Left hindlimb (tissue), 1 donor: ENCODE data around the gene UBE2M.
"Not testable (repeated sequence)": the region's sequence is repeated elsewhere in the genome, so short reads cannot be mapped to it uniquely, and the experiment has no call there.

ENCODE experiments used
- DNase-seq: peaks from one replicate; pipeline ENCODE4 v3.0.0-alpha.2; 2018

Gene UBE2M

DNA sequence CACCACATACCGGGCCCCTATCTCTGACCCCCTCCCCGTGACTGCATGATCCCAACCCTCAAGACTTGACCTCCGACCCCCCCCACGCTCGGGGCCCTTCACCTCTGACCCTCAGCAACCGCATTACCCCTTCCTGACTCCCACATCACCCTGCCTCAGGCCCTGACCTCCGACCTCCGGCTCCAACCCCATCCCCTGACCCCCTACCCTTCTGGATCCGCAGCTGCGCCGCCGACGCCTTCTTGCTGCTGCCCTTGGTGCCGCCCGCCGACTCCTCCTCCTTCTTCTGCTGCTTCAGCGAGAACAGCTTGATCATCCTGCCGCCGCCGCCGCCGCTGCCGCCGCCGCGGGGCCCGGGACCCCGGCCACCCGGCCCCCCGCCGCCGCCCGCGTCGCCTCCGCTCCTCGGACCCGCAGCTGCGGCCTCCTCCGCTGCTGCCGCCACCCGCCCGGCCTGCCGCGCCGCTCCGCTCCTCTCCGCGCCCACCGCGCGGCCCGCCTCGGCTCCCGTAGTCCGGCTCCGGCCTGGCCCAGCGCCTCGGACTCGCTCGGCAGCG, at the start of gene UBE2M:
UBE2M (minus strand) TSS at position 546 of the 557 bp plus-strand sequence; CDS start at position 316, 230 bp downstream.
- no peak for DNase-seq

DNA sequence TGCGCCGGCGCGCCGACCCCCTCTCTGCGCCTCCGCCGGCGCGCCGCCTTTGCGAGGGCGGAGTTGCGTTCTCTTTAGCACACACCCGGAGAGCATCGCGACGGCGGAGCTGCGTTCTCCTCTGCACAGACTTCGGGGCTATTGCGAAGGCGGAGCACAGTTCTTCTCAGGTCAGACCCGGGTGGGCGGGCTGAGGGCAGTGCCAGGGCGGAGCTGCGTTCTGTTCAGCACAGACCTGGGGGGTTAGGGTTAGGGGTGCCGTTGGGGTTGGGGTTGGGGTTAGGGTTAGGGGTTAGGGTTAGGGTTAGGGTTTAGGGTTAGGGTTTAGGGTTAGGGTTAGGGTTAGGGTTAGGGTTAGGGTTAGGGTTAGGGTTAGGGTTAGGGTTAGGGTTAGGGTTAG, 48.8 kb upstream of the UBE2M start:
- DNase-seq, result not testable (repeated sequence)

DNA sequence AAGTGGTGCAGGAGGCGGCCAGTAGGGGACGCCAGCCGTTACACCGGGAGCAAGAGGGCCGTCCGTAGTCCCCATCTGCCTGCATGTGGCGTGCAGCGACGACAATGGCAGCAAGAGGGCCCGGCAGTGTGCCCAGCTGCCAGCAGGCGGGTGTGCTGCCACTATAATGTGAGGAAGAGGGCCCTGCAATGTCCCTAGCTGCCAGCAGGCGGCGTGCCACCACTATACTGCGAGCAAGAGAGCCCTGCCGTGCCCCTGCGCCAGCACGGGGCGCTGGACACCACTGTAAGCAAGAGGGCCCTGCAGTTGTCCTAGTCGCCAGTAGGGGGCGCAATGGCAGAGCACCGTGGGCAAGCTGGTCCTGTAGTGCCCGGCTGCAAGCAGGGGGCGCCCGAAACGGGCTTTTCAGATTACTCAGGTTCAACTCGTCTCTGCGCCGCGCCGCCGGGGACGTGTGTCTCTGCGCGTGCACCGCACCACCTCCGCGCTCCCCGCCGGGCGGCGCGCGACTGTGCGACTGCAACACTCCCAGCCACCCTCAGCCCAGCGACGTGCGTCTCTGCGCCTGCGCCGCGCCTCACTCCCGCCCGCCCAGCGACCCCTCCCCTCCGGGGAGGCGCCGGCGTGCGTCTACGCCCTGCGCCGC, 48.0 kb upstream of the UBE2M start:
- DNase-seq, result not testable (repeated sequence)

DNA sequence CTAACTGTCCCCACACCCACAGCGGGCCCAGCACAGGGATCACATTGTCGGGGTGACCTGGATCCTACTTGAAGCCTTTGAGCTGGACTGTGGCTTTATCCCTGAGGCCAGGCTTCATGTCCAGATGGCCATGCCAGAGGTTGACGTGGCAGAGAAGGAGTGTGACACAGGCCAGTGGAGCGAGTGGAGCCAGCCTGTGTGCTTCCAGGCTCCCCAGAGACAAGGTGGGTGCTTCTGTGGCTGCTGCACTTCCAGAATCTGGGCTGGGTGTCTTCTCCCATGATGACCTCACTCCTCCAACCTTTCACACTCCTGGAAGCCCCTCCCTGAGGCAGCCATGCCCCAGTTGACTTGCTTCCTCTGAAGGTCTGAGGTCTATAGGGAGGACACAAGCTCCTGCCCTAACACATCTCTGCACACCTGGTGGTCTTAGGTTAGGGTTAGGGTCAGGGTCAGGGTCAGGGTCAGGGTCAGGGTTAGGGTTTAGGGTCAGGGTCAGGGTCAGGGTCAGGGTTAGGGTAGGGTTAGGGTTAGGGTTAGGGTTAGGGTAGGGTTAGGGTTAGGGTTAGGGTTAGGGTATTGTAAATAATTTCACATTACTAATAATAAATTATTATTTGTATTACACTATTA, 27.8 kb upstream of the UBE2M start:
- DNase-seq, result peak; percentile 24

DNA sequence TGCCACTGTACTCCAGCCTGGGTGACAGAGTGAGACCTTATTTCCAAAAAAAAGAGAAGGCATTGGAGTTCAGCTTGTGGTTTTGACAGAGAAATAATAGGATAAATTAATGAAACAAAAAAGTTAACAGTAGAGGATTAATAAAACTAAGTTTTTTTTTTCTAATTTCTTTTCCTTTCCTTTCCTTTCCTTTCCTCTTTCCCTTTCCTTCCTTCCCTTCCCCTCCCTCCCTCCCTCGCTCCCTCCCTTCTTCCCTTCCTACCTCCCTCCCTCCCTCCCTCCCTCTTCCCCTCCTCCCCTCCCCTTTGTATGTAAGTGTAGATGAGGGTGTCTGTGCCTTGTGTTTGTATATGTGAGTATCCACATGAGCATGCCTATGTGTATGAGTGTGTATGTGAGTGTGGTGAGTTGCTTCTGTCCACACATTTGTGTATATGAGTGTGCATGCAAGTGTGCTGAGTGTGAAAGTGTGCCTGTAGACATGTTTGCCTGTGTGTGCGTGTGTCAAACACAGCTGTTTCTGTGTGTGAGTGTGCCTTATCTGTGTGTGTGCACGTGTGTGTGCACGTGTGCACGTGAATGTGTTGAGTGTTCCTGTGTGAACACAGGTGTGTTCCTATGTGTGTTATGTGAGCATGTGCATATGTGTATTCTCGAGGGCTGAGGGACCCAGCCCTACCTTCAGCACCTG, 27.2 kb upstream of the UBE2M start:
- DNase-seq, result no peak

DNA sequence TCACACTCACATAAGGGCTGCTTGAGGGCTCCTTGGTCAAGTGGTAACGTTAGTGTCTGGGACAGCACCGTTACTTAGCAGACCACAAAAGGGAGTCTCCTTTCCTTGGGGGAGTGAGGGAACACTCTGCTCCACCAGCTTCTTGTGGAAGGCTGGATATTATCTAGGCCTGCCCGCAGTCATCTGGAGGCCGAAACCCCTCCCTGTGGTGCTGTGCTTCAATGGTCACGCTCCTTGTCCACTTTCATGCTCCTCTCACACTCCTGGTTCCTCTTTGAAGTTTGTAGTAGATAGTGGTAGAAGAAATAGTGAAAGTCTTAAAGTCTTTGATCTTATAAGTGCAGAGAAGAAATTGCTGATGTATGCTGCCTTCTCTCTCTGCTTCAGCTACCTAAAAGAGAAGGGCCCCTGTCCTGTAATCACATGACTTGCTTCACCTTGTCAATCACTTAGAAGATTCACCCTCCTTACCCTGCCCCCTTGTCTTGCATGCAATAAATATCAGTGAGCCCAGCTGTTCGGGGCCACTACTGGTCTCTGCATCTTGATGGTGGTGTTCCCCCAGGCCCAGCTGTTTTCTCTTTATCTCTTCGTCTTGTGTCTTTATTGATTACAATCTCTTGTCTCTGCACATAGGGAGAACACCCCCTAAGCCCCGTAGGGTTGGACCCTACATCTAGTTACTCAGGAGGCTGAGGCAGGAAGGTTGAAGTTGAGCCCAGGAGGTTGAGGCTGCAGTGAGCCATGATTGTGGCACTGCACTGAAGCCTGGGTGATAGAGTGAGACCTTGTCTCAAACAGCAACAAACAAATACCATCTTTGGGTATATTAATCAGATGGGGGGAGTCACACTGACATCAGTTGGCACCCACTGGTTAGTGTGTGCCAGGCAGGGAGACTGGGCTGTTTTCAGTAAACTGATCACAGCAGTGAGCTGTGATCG, 26.4 kb upstream of the UBE2M start:
- DNase-seq, result peak; percentile 21

DNA sequence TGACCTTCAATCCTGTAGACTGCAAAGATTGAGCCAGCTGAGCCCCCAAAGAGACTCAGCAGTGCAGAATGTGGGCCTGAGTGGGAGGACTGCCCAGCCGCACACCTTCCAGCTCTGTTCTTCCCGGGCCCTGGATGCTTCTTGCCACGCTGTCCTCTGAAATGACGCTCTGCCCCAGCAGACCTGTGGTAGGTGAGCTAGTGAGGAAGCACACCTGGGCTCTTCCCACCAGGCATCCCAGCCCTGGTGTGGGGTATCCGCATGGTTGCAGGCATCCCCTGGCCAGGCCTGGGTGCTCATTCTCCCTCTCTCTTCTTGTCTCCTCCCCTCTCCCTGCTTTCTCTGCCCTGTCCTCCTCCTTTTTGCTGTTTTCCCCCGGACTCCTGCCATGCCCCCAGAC, 24.6 kb upstream of the UBE2M start:
- peak; percentile 8 for DNase-seq

DNA sequence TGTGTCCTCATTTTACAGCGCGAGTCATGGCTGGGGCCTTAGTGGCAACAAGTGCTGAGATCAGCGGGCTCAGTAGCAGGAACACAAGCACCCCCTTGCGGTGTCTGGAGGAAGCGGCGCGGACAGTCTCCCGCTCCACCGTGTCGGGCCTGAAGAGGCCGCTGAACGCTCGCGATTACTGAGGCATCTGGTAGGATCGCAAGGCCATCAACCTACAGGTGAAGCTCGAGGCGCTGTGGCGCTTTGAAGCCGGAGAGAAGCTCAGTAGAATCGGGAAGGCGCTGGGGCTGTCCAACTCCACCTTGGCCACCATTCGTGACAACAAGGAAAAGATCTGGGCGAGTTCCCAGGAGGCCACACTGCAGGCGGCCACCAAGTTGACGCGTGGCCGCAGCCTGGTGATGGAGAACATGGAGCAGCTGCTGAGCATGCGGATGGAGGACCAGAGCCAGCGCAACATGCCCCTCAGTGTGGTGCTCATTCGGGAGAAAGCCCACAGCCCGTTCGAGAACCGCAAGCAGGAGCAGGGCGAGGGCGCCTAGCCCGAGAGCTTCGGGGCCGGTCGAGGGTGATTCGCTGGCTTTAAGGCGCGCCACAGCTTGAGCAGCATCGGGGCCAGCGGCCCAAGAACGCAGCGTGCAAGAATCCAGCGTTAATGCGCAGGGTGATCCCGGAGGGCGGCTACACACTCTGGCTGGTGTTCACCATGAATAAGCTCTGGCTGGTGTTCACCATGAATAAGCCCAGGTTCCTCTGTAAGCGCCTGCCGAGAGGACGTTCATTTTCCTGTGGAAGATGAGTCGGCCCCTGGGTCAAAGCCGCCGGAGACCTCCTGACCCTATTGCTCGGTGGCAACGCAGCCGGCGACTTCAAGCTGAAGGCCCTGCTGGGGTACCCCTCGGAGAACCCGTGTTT, 23.1 kb upstream of the UBE2M start:
- DNase-seq, result peak; percentile 86

DNA sequence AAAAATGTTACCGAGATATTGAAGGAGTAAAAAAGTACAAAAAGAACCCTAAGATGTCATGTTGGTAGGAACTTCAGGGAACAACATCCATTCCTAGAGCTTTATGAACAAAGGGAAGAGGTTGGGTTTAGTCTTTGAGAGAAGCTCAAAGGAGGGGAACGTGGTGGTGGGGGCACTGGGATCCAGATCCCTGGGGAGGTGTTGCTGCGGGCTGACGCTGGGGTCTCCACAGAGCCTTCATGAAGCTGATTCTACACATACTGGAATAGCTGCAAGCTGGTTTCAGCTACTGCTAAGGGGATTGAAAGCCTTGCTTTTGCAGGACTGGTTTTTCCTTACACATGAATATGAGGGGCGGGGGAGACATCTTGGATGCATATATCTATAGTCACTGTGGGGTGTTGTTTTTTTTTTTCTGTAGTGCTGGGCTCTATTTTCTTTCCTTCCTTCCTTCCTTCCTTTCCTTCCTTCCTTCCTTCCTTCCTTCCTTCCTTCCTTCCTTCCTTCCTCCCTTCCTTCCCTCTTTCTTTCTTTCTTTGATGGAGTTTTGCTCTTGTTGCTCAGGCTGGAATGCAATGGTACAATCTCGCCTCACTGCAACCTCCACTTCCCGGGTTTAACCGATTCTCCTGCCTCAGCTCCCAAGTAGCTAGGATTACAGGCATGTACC, 21.2 kb upstream of the UBE2M start:
- DNase-seq, result no peak

DNA sequence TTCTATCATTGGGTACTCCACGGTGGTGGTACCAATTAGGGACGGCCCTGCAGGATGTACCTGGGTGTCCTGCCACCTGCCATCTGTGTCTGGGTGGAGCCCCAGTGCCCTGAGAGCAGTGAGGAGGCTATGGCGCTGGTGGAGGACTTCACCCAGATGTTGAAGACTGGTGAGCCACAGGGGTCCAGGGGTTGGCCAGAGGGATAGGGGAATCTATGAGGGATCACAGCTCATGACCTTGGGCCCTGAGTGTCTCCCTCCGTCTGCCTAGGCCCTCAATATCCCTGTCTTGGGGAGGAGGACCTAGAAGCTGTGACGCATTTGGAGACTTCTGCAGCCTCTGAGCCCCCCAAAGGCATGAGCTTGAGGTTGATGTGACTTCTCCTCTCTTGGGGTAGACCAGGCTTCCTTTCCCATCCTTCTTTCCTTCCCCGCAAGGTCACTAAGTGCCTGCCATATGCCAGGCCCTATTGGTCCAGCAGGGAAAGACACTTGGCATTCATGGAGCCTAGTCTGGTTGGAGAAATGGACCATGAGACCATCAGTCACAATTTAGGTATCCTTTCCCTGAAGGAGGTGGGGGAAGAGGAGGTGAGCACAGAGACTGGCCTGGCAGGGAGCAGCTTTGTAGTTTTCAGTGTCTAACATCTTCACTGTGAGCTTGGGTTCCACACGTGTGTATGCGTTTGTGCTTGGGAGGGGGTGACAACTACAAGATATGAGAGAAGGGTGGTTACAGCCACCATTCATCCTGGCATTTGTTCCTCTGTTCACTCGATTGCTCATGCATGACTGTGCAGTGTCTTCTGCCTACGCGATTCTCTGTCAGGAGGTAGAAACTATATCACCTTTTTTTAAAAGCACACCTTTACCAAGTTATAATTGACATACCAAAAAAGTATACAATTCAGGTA, 19.9 kb upstream of the UBE2M start:
- peak; percentile 28 for DNase-seq

DNA sequence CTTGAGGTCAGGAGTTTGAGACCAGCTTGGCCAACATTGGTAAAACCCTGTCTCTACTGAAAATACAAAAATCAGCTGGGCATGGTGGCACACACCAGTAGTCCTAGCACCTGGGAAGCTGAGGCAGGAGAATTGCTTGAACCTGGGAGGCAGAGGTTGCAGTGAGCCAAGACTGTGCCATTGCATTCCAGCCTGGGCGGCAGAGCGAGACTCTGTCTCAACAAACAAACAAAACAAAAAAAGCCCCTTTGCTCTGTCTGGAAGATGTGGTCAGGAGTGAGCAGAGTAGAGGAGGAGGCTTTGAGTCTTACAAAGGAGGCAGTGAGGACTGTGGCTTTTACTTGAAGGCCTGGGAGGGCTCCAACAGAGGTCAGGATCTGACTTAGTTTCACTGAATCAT, 19.2 kb upstream of the UBE2M start:
- peak; percentile 2 for DNase-seq

DNA sequence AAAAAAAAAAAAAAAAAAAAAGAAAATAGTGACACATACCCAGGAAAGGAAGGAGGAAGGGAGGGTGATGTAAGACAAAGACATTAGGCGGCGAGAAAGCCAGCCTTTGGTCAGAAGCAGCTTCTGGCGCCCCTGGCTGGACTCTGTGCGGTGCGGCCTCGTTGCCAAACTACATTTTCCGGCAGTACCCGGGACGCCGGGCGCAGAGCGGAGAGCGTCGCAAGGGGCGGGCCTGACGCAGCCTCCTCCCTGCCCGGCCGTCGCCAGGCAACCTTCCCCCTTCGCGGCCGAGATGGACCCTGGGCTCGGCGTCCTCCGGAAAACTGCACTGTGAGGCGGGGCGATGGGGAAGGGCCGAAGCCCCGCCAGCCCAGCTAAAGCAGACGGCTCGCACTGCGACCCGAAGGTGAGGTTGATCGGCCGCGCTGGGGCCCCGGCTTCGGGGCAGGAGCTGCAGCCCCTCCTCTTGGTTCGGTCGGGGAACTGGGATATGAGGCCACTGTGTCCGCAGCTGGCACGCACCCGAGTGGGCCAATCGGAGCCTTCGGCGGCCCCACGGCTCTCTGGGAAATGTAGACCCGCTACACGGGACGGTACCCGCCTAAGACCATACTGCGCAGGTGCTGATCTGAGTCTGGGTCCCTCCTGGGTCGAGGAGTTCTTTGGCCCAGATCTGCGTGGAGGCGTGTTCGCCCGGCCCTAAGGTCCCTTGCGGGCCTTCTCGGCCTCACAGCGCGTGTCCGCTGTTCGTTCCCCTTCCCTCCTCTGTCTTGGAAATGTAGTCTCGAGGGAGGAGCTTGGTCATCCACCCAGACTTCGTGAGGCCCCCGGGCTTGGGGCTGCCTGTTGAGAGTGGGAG, 17.0 kb upstream of the UBE2M start:
- peak; percentile 94 for DNase-seq

DNA sequence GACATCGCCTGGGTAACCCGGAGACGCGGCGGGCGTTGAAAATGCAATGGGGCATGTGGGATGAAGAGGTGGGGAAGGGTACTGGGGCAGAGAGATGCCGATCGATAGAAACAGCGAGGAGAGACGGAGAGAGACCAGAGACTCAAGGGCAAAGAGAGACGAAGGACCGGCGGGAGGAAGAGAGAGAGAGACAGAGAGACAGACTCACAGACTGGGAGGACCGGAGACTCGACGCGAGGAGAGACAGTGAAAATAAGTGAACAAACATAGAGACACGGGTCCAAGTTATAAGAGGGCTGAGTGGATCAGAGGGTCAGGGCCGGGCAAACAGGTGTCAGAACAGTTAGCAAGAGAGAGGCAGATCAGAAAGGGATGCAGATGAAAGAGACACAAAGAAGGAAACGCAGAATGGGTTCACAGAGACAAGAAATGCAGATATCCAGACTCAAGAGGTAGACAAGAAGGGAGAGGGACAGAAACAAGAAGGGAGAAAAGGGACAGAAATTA, 15.3 kb upstream of the UBE2M start:
- no peak for DNase-seq

DNA sequence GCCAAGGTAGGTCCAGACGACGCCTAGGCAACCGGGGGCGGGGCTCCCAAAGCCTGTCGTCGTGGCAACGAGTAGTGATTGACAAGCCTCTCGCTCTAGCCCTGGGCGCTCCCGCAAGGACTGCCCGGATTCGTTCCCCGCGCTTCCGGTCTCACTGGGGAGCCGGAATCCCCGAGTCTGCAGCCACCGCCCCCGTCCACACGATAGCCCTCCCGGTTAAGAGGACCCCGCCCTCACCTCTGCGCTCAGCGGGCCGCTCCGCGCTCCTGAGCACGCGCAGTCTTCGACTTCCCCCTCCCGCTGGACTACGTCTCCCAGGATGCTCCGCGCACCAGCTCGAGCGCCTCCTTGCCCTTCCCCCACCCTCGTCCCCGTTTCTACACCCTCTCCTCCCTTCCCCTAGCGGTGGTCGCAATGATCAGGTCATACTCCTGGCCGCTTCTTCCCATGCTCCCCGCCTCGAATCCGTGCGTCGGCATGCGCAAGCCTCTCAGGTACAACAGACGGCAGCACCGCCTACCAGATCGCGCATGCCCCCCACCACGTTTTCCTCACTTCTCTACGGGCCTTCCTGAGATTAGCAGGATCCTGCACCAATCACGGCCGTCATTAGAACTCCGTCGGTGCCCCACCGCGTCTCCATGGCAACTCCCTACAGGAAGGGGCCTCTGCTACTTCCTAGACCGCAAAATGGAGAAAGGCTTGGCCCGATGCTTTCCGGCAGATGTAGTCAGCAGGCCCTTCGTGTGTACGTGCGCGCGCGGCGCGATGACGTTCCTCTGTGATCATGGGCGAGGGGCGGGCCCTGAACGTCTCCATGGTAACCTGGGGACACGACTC, 14.6 kb upstream of the UBE2M start, which contains the start of gene MZF1:
MZF1 (minus strand) TSS at position 518 of the 840 bp plus-strand sequence. CDS start 1,946 bp downstream, outside the sequence.
- DNase-seq, result peak; percentile 100

DNA sequence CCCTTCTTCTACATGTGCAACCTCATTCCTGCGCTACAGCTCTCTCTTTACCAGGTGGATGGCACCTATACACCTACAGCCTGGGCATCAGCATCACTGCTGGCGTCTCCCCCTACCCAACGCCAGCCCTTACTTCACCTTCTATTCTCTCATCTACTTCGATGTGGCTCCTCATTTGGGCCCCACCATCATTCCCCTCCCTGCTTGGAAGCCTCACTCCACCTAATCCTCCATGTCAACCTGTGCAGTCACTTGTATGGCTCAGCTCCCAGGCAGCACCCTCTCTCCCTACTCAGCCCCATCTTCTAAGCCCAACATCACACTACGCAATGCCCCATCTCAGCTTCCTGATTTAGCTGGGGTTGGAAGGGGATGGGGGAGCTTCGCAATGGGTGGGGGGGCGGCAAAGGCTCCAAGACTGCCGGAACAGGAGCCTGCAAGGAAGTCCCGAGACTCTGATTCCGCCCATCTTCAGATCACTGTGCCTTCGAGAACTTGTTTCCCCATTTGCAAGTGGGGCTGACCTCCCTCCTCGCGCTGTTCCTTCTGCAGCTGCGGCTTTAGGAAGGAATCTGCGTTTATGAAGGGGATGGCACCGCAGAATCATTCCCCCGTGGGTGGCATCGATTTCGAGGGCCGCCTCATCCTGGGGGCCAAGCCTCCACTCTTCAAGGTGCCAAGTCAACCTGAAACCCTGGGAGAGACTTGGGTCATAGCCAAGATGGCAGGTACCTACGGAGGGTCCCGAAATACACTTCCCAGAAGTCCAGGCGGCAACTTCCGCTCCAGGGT, 13.8 kb upstream of the UBE2M start:
- no peak for DNase-seq

DNA sequence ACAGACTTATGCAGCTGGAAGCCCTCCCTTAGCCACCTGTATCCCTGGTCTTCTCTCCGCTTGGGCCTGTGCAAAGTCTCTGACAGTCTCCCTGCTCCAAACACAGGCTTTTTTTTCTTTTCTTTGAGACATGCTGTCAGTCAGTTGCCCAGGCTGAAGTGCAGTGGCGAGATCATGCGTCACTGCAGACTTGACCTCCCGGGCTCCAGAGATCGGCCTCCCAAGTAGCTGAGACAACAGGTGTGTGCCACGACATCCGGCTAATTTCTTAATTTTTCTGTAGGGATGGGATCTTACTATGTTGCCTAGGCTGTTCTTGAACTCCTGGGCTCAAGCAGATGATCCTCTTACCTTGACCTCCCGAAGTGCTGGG, 13.2 kb upstream of the UBE2M start:
- no peak for DNase-seq
